Keratinocyte (primary cell): ENCODE data around the gene LDLRAP1. TPM values are rescaled to one million over a fixed set of nuclear protein-coding genes. Genes with fewer than 3 reads are reported as not detected.

Experiments
- DNase-seq: peaks from one replicate; pipeline ENCODE4 v3.0.0-alpha.2; 2011; ENCODE audit warnings: low read depth, missing footprints, low spot score
- FAIRE-seq: peaks from 2 replicates; lab custom pipeline; 2011; peaks lifted over from hg19 to GRCh38; lab: Jason Lieb, UNC
- H2AFZ ChIP-seq: 2 replicates; pipeline ENCODE4 v1.6.0; 2012; ENCODE audit warnings: low read length, control low read depth, inconsistent platforms; ENCODE audit not compliant: control insufficient read depth
- H3K27ac ChIP-seq: 2 replicates; pipeline ENCODE4 v1.5.1; 2011; ENCODE audit warnings: low read length; ENCODE audit not compliant: control insufficient read depth, insufficient read depth
- H3K27me3 ChIP-seq: 3 replicates; pipeline ENCODE4 v1.6.0; 2011; ENCODE audit warnings: low read length; ENCODE audit not compliant: control insufficient read depth, insufficient read depth; ENCODE audit errors: extremely low read depth
- H3K36me3 ChIP-seq, 2 experiments: 2 replicates in 1 of 2; 3 replicates in 1 of 2; pipeline ENCODE4 v1.5.1; 2011; ENCODE audit warnings: low read length in 2 of 2, mild to moderate bottlenecking in 1 of 2; ENCODE audit not compliant: control insufficient read depth in 2 of 2, insufficient read depth in 2 of 2; ENCODE audit errors: extremely low read depth in 1 of 2
- H3K4me1 ChIP-seq: 3 replicates; pipeline ENCODE4 v1.5.1; 2011; ENCODE audit warnings: low read length; ENCODE audit not compliant: control insufficient read depth, insufficient read depth; ENCODE audit errors: extremely low read depth
- H3K4me2 ChIP-seq: 3 replicates; pipeline ENCODE4 v1.6.0; 2011; ENCODE audit warnings: low read depth, low read length; ENCODE audit not compliant: control insufficient read depth, insufficient read depth; ENCODE audit errors: extremely low read depth
- H3K4me3 ChIP-seq, 3 experiments: fragments of 200-600 bp in 1 of 3; sonication (generic) in 1 of 3; 2 replicates in 2 of 3; 3 replicates in 1 of 3; pipeline ENCODE4 v1.5.1; 2011 to 2016; ENCODE audit warnings: low read length in 3 of 3, mild to moderate bottlenecking in 3 of 3, control low read depth in 2 of 3, inconsistent platforms in 1 of 3, low read depth in 1 of 3, mixed read lengths in 1 of 3, mixed run types in 1 of 3, moderate library complexity in 1 of 3; ENCODE audit not compliant: control insufficient read depth in 2 of 3, insufficient read depth in 2 of 3; ENCODE audit errors: extremely low read depth in 1 of 3
- H3K79me2 ChIP-seq: 2 replicates; pipeline ENCODE4 v1.6.0; 2012; ENCODE audit warnings: low read length; ENCODE audit not compliant: control insufficient read depth, insufficient read depth
- H3K9ac ChIP-seq: 3 replicates; pipeline ENCODE4 v1.6.0; 2011; ENCODE audit warnings: low read length; ENCODE audit not compliant: control insufficient read depth, insufficient read depth; ENCODE audit errors: extremely low read depth
- H3K9me1 ChIP-seq: 3 replicates; pipeline ENCODE4 v1.6.0; 2011; ENCODE audit warnings: low read length; ENCODE audit not compliant: control insufficient read depth, insufficient read depth; ENCODE audit errors: extremely low read depth
- H3K9me3 ChIP-seq: 2 replicates; pipeline ENCODE4 v1.5.1; 2012; ENCODE audit warnings: low read depth, low read length; ENCODE audit not compliant: control insufficient read depth
- H4K20me1 ChIP-seq: 3 replicates; pipeline ENCODE4 v1.6.0; 2011; ENCODE audit warnings: low read length; ENCODE audit not compliant: control insufficient read depth, insufficient read depth; ENCODE audit errors: extremely low read depth
- EZH2 ChIP-seq: IDR thresholded peaks from one replicate; pipeline ENCODE4 v1.6.1; 2012; ENCODE audit warnings: inconsistent platforms, mild to moderate bottlenecking, low read length, moderate library complexity
- dilution Hi-C: fragments of 300-500 bp; cut with MboI; formaldehyde crosslinking; loops from one replicate; pipeline ENCODE4 v1.7.0; 2020; ENCODE audit warnings: low sequenced_read_pairs; ENCODE audit not compliant: extremely low pct_ligation_motif_present
- polyA plus RNA-seq, 5 experiments: library from polyadenylated mRNA; depleted of rRNA in 3 of 5; stranded (reverse) in 3 of 5; stranded (forward) in 1 of 5; unstranded in 1 of 5; fragments of >200 nt; gene quantifications; 1 replicate in 1 of 5; 2 replicates in 3 of 5; 3 replicates in 1 of 5; pipeline versions ENCODE4 v1.2.1 to v1.2.3, GENCODE V29; 2011 to 2012; ENCODE audit warnings: missing spikeins in 2 of 5, low read depth in 1 of 5, low replicate concordance in 1 of 5
- TF ChIP-seq, protein P1 (sequence below), 3 experiments: IDR thresholded peaks in 1 of 3; conservative IDR thresholded peaks in 1 of 3; optimal IDR thresholded peaks in 1 of 3; 2 replicates in 2 of 3; 3 replicates in 1 of 3; pipeline versions ENCODE3 to v1.5.1; 2011; ENCODE audit warnings: low read length in 3 of 3, mild to moderate bottlenecking in 3 of 3, moderate library complexity in 2 of 3, control low read depth in 1 of 3, inconsistent platforms in 1 of 3; ENCODE audit not compliant: insufficient read depth in 2 of 3; ENCODE audit errors: extremely low read depth in 1 of 3

The LDLRAP1 gene
- polyA plus RNA-seq, 1 donor (not counting 4 experiments of a cell fraction or from before 2014, with no cell fraction given), result 22.3 TPM

GRCh38 chr1:25579292-25580252 lies 36.2 kb downstream of the LDLRAP1 start:
- DNase-seq (no peak), FAIRE-seq (no peak)
- Histone ChIP-seq H3K27me3 (peaks cover 5% of the 10 kb centered on the region), H3K79me2 (no peaks in the 10 kb centered on the region), H3K27ac (no peak overlapping the region), H3K9ac (no peak overlapping the region), H3K4me2 (no peak overlapping the region), H2AFZ (no peak overlapping the region), H3K4me1 (no peaks in the 10 kb centered on the region), H3K9me3 (no peaks in the 10 kb centered on the region), H3K4me3 (no peak overlapping the region), H4K20me1 (no peaks in the 10 kb centered on the region), H3K9me1 (no peaks in the 10 kb centered on the region), H3K36me3 (no peaks in the 10 kb centered on the region)
- TF ChIP-seq, protein P1, sequence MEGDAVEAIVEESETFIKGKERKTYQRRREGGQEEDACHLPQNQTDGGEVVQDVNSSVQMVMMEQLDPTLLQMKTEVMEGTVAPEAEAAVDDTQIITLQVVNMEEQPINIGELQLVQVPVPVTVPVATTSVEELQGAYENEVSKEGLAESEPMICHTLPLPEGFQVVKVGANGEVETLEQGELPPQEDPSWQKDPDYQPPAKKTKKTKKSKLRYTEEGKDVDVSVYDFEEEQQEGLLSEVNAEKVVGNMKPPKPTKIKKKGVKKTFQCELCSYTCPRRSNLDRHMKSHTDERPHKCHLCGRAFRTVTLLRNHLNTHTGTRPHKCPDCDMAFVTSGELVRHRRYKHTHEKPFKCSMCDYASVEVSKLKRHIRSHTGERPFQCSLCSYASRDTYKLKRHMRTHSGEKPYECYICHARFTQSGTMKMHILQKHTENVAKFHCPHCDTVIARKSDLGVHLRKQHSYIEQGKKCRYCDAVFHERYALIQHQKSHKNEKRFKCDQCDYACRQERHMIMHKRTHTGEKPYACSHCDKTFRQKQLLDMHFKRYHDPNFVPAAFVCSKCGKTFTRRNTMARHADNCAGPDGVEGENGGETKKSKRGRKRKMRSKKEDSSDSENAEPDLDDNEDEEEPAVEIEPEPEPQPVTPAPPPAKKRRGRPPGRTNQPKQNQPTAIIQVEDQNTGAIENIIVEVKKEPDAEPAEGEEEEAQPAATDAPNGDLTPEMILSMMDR (optimal IDR thresholded peaks at IDR 0.05 in 1 of 3, IDR thresholded peaks at IDR 0.05 in 1 of 3, conservative IDR thresholded peaks at IDR 0.05 in 1 of 3; ENCODE audit: extremely low read depth in 1 of 3, insufficient read depth in 2 of 3, low read length in 3 of 3), result no peak
- no peak for TF ChIP-seq EZH2
- dilution Hi-C loops, result no loop called here

- H3K27ac ChIP-seq, result no peak overlapping the region
- H3K36me3 ChIP-seq, result no peaks in the 10 kb centered on the region
- no peak overlapping the region for H3K9ac ChIP-seq
- FAIRE-seq, result no peak
- H3K79me2 ChIP-seq, result no peaks in the 10 kb centered on the region
- no peak for TF ChIP-seq EZH2
- TF ChIP-seq, protein P1 (optimal IDR thresholded peaks at IDR 0.05 in 1 of 3, IDR thresholded peaks at IDR 0.05 in 1 of 3, conservative IDR thresholded peaks at IDR 0.05 in 1 of 3; ENCODE audit: extremely low read depth in 1 of 3, insufficient read depth in 2 of 3, low read length in 3 of 3), result no peak
- H3K9me1 ChIP-seq, result no peaks in the 10 kb centered on the region
- H3K4me1 ChIP-seq, result no peaks in the 10 kb centered on the region
- H3K27me3 ChIP-seq, result peaks cover 5% of the 10 kb centered on the region
- H2AFZ ChIP-seq, result no peak overlapping the region
- no peak for DNase-seq
- H3K4me3 ChIP-seq, result no peak overlapping the region
- no peaks in the 10 kb centered on the region for H3K9me3 ChIP-seq
- no peak overlapping the region for H3K4me2 ChIP-seq
- no peaks in the 10 kb centered on the region for H4K20me1 ChIP-seq
- dilution Hi-C loops, result no loop called here
These were observed 37.5 kb downstream of the LDLRAP1 start for GRCh38 chr1:25580927-25581326.
